ENCODE data around the gene HMOX1. TPM values are rescaled to one million over a fixed set of nuclear protein-coding genes. Genes with fewer than 3 reads are reported as not detected.
"Not testable (repeated sequence)": the region's sequence is repeated elsewhere in the genome, so short reads cannot be mapped to it uniquely, and the experiment has no call there.

The HMOX1 gene
- polyA plus RNA-seq, 4 donors, result 39.8 to 48.5 (median 41.9) TPM

DNA sequence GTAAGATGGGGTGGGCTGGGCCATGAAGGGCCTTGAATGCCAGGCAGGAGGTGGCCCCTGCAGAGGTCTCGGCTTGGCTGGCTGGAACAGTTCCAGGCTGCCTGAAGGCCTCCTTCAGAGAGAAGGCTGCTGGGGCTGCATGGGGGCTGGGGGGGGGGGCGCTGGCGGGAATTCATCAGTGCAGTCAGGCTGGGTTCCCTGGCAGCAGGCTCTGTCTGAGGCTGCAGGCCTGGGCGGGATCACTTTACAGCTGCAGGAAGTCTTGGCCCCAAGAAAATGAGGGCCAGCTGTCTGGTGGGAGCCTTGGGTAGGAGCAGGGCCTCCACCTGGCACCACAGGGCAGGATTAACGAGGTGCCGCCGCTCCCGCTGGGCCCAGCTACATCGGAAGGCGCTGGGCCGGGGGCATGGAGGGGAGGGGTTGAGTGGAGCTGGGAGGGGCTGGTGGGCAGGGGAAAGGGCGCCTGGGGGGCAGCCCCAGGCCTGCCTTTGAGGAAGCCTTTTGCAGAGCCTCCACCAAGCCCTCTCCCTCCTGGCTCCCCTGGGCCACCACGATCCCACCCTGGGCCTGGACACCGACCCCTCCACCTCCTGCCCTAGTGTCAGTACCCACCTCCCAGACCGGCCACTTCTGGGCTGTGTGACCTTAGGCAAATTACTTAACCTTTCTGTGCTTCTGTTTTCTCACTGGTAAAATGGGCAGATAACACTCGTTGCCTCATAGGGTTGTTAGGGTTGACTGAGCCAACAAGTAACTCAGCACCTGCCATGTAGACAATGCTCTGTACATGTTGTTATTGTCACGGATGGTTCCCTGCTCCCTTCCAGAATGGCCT, 31.0 kb upstream of the HMOX1 start:
- DNase-seq (ENCODE audit: low read depth in 4 of 4, low spot score in 2 of 4), result no peak

- peak in 3 of 4 donors; percentile 73 to 86 (median 84) for DNase-seq (ENCODE audit: low read depth in 4 of 4, low spot score in 2 of 4)
Measured at GRCh38 chr22:35350539-35351503, 30.1 kb upstream of the HMOX1 start.

DNA sequence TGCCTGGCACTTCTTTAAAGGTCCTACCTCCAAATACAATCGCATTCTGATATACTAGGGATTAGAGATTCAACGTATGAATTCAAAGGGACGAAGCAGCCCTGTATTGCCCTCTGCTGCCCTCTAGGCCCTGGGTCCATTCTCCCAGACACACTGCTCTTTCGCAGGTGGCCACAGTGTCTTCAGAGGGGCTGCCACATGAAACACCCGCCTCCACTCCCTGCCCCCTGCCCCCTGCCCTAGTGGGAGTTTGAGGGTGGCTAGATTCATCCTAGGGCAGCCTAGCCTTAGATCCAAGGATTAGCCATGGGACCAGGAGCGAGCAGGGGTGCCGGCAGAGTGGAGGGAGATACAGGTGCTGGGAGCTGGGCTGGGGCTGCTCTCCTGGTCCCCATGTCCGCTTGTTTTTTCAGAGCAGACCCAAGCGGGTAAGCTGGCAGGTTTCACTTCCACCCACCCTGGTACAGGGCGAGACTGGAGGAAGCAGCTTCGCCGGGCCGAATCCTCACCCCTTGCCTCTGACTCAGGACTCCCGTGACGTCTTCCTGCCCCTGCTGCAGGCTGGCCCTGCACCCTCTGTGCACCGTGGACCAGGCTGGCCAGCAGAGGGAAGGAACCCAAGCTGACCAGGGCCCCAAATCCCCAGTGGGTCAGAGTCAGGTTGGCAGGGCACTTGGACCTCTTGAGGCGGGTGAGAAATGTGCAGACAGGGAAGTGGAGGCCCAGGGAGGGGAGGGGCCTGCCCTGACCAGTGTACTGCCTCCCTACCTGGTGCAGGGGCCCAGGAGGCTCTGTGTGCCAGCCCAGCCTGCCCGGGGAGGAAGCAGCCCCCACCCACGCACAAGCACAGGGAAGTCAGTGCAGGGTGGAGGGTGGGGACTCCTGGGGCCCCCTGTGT, 28.4 kb upstream of the HMOX1 start:
- no peak for DNase-seq (ENCODE audit: low read depth in 4 of 4, low spot score in 2 of 4)

DNA sequence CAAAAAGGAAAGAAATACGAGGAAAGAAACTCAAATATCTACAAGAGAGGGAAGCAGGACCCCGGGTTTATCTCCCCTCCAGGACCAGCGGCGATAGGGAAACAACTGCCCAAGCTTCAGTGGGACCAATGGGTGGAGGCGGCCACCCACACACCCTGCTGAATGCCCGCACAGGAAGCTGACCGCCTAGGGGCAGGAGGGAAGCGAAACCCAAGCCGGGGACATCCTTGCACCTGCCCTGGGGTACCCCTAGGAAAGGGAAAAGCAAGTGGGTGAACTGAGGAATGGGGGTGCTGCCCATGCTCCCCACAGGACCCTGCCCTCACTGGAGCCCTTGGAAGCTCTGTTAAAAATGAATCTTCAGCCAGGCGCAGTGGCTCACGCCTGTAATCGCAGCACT, 27.6 kb upstream of the HMOX1 start:
- no peak for DNase-seq (ENCODE audit: low read depth in 4 of 4, low spot score in 2 of 4)

- no peak for DNase-seq (ENCODE audit: low read depth in 4 of 4, low spot score in 2 of 4)
Measured at GRCh38 chr22:35354068-35354467, 26.8 kb upstream of the HMOX1 start.

DNA sequence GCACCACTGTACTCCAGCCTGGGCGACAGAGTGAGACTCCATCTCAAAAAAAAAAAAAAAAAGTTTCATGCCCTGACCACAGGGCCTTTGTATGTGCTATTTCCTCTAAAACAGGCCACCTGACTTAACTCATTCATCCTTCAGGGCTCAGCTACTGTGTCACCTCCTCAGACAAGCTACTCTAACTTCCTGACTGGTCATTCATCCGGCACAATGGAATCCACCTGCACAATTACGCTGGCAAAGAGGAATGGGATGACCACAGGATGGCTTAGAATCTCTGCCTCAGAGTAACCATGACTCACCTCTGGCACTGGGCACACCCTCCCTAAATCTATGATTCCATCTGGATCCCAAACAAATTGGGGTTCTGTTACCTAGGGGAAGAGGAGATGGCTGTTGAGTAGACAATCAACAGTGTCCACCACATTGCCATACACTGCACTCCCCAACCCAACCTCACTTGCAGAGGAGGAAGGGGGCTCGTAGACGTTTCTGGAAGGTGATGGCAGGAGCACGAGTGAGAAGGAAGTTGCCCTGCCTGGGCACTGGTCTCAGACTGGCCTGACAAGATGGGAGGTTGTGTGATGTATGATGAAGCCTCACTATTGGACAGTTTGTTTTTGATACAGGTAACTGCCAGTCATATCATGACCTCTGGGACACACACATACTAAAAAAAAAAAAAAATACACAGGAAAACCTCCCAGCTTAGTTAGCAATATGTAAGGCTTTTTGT, 22.8 kb upstream of the HMOX1 start:
- no peak for DNase-seq (ENCODE audit: low read depth in 4 of 4, low spot score in 2 of 4)

DNA sequence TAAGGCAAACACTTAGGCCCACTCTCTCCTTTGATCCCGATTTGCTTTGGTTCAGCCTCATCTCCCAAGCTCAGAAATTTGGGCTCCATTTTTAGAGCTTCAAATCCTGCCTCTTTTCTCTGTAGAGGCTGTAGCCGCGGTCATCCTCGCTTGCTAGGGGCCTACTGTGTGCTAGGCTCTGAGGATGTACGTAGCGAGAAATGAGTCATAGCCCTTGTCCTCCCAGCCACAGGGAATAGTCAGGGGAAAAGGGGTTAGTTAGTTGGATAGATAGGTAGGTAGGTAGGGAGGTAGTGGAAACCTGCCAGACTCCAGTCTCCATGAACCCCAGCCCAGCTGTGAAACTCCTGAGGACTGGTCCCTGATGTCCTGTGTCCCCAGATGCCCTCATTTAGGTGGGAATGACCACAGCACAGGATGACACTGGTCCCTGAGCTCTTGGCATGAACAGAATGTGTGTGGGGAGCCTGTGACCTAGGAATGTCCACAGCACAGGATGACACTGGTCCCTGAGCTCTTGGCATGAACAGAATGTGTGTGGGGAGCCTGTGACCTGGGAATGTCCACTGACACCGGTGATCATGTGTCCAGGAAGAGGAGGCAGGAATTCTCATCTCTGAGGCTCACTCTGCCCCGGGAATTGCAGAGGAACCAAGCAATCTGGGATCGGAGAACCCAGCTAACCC, 21.4 kb upstream of the HMOX1 start:
- DNase-seq (ENCODE audit: low read depth in 4 of 4, low spot score in 2 of 4), result no peak

DNA sequence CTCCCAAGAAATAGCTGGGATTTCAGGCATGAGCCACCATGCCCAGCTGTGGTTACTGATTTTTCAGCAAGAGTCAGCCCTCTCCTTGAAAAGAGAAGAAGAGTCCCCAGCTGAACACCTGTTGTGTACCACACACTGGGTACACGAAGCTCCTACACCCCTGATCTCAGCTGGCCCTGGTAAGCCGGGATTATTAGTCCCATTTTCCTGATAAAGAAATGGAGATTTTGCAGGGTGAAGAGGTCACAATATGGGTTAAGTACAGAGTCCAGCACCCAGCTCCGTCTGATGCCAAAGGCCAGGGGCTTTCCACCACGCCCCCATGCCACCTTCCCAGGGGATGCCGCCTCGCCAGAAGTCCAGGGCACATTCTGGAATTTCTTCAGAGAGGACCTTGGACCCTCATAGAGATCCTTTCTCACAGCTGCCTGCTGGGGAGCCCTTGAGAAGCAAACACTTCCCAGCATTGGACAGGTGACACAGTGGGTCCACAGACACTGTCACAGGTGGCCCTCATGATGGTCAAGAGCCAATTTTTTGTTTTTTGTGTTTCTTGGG, 19.8 kb upstream of the HMOX1 start:
- no peak for DNase-seq (ENCODE audit: low read depth in 4 of 4, low spot score in 2 of 4)

- no peak for DNase-seq (ENCODE audit: low read depth in 4 of 4, low spot score in 2 of 4)
Measured at GRCh38 chr22:35363566-35364086, 17.3 kb upstream of the HMOX1 start.

DNA sequence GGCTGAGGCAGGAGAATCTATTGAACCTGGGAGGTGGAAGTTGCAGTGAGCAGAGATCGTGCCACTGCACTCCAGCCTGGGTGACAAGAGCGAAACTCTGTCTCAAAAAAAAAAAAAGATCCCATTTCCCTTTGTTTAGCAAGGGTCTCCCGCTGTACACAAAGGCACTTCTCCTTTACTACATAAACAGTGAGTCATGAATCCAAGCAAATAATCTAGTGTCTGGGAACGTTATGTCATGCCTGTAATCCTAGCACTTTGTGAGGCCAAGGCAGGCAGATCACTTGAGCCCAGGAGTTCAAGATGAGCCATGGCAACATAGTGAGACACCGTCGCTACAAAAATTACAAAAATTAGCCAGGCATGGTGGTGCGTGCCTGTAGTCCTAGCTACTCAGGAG, 16.7 kb upstream of the HMOX1 start:
- not testable (repeated sequence) for DNase-seq (ENCODE audit: low read depth in 4 of 4, low spot score in 2 of 4)

GRCh38 chr22:35367331-35367886, 13.5 kb upstream of the HMOX1 start:
- DNase-seq (ENCODE audit: low read depth in 4 of 4, low spot score in 2 of 4), result no peak

DNA sequence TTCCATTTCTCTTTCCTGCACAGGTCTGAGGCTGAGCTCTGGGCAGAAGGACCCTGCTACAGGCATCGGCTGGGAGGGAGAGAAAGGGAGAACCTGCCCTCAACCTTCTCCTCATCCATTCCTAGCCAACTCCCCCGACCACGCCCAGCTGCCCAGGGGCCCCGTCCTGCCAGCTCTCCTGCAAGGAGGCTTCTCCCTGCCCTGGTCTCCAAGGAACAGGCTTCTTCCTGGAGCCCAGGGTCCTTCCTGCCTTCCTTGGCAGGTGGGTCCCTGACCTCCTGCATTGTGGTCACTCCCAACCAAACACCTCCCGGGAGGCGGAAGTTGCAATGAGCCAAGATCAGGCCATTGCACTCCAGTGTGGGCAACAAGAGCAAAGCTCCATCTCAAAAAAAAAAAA, 12.5 kb upstream of the HMOX1 start:
- DNase-seq (ENCODE audit: low read depth in 4 of 4, low spot score in 2 of 4), result no peak

DNA sequence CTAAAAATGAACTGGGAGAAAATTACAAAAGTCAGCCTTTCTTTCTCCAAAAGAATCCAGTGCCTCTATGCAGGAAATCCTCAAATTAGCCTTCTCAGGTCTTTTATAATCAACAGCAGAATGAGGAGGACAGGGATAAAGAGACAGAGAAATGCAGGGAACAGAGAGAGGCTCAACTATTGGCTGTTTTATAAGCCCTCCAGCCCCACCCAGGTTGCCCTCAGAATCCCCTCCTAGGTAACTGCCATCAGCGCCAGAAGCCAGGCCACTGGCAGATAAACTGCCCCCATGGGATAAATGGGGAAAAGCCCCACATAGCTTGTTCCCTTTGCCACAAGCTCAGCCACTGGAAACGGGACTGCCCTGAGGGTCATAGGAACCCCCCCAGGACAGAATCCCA, 10.9 kb upstream of the HMOX1 start:
- no peak for DNase-seq (ENCODE audit: low read depth in 4 of 4, low spot score in 2 of 4)

GRCh38 chr22:35373781-35374180, 7.1 kb upstream of the HMOX1 start:
- no peak for DNase-seq (ENCODE audit: low read depth in 4 of 4, low spot score in 2 of 4)

DNA sequence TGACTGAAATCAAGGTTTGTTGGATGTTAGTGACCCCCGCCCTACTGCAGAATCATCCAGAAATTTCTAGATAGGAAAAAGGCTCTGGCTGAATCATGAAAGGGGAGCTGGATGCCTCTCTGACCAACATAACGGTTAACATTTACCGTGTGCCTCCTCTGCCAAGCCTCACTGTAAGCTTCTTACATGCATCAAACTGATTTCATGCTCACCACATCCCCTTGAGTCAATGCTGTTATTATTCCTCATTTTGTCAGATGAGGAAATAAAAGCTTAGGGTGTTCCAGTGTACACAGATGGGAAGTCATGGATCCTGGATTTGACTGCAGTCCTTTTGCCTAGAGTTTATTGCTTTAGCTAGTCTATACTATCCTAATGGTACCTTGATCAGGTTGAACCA, 5.9 kb upstream of the HMOX1 start:
- DNase-seq (ENCODE audit: low read depth in 4 of 4, low spot score in 2 of 4), result no peak

DNA sequence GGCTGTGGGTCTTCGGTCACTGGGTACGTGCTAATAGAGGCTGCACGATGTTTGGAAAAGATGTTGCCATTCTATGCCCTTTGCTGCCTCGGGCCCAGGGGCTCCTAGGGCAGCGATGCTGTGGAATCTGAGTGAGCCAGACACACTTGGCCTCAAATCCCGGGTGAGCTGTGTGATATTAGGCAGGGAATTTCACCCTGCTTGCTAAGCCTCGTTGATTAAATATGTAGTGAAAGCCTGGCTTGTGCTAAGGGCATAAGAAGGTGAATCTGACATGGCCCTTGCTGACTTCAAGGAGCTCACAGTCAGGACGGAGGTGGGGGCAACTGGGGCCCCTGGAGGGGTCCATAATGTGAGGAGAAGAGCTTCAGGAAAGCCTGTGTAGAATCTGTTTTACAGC, 5.4 kb upstream of the HMOX1 start:
- no peak for DNase-seq (ENCODE audit: low read depth in 4 of 4, low spot score in 2 of 4)

DNA sequence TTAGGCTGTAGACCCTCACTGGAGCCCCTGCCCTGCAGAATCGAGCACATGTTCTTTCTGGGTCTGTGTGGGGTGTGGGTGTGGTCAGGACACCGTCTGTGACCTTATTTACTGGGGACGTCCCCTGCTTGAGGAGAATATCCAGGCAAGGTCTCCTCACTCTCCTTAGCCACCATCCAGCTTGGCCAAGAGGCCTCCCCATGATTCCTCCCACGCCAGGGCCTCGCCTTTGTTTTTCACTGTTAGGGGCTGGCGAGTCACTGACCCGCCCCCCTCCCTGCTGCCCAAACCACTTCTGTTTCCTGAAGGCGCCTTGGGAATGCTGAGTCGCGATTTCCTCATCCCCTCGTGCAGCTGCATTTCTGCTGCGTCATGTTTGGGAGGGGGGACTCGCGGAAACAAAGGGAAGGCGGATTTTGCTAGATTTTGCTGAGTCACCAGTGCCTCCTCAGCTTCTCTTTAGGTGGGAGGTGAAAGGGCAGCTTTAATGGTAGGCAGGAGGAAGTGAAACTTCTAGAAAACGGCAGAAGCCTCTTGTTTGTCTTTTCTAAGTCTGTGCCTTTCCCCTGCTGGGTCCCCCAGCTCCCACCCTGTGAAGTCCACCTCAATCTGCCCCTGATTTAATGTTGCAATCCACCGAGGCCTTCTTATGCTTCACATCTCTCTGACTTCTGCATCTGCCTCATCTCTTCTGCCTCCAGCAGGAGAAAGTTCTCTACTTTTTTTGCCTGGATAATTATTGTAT, 4.0 kb upstream of the HMOX1 start:
- DNase-seq (ENCODE audit: low read depth in 4 of 4, low spot score in 2 of 4), result peak in 3 of 4 donors; percentile 84 to 94 (median 89)

- DNase-seq (ENCODE audit: low read depth in 4 of 4, low spot score in 2 of 4), result no peak
Measured at GRCh38 chr22:35377735-35378134, 3.2 kb upstream of the HMOX1 start.
